ENCODE measurements around the gene CNST.
A peak's percentile ranks its signal among the peaks of the same experiment; 100 is the strongest.

CNST gene

GRCh38 chr1:246580497-246581370 lies 14.5 kb downstream of the CNST start:
- Histone ChIP-seq H3K79me2 (ENCODE audit: insufficient read depth, low read length) (peaks cover 94% of the 10 kb centered on the region), H3K27ac (ENCODE audit: low read depth, low read length) (peak overlapping the region; percentile 48; the same call in 1 of the 2 replicates), H3K4me2 (ENCODE audit: low read depth, low read length, poor library complexity, severe bottlenecking) (peak overlapping the region; percentile 44), H3K27me3 (ENCODE audit: low read length) (no peaks in the 10 kb centered on the region), H4K20me1 (ENCODE audit: low read depth, low read length) (peaks cover 8% of the 10 kb centered on the region; the same call in 1 of the 2 replicates), H3K36me3 (ENCODE audit: low read length) (no peaks in the 10 kb centered on the region), H3K9me3 (ENCODE audit: insufficient read depth, low read length) (no peaks in the 10 kb centered on the region), H2AFZ (ENCODE audit: low read depth, low read length, severe bottlenecking) (no peak overlapping the region), H3K9me2 (replicated peaks; ENCODE audit: insufficient read depth, low read length) (no peaks in the 10 kb centered on the region), H3K9ac (ENCODE audit: low read length) (no peak overlapping the region), H3K4me3 (ENCODE audit: insufficient read depth, low read length, poor library complexity, severe bottlenecking) (no peak overlapping the region), H3F3A (ENCODE audit: insufficient read depth) (0 out of 2 replicates have a peak, but pooled peaks cover 8% of the 10 kb centered on the region)
- TF ChIP-seq EZH2phosphoT487 (conservative IDR thresholded peaks at IDR 0.05; ENCODE audit: low read length) (no peak), CTCF (IDR thresholded peaks at IDR 0.05; ENCODE audit: insufficient read depth, low read length, poor library complexity, severe bottlenecking) (no peak)

- no peak overlapping the region for H3K9ac ChIP-seq (ENCODE audit: low read length)
- no peaks in the 10 kb centered on the region for H3K9me3 ChIP-seq (ENCODE audit: insufficient read depth, low read length)
- 0 out of 2 replicates have a peak, but pooled peaks cover 8% of the 10 kb centered on the region for H3F3A ChIP-seq (ENCODE audit: insufficient read depth)
- peaks cover 3% of the 10 kb centered on the region; the same call in 1 of the 2 replicates for H4K20me1 ChIP-seq (ENCODE audit: low read depth, low read length)
- no peak overlapping the region for H3K27ac ChIP-seq (ENCODE audit: low read depth, low read length)
- H3K9me2 ChIP-seq (replicated peaks; ENCODE audit: insufficient read depth, low read length) = no peaks in the 10 kb centered on the region
- TF ChIP-seq EZH2phosphoT487 (conservative IDR thresholded peaks at IDR 0.05; ENCODE audit: low read length) = no peak
- TF ChIP-seq CTCF (IDR thresholded peaks at IDR 0.05; ENCODE audit: insufficient read depth, low read length, poor library complexity, severe bottlenecking) = no peak
- H3K27me3 ChIP-seq (ENCODE audit: low read length) = no peaks in the 10 kb centered on the region
- no peaks in the 10 kb centered on the region for H3K36me3 ChIP-seq (ENCODE audit: low read length)
- no peak overlapping the region for H3K4me2 ChIP-seq (ENCODE audit: low read depth, low read length, poor library complexity, severe bottlenecking)
- H3K79me2 ChIP-seq (ENCODE audit: insufficient read depth, low read length) = peaks cover 86% of the 10 kb centered on the region
- H2AFZ ChIP-seq (ENCODE audit: low read depth, low read length, severe bottlenecking) = no peak overlapping the region
- H3K4me3 ChIP-seq (ENCODE audit: insufficient read depth, low read length, poor library complexity, severe bottlenecking) = no peak overlapping the region
Measured at GRCh38 chr1:246582301-246583055, 16.2 kb downstream of the CNST start.

- Histone ChIP-seq H2AFZ (ENCODE audit: low read depth, low read length, severe bottlenecking) (no peak overlapping the region), H3K36me3 (ENCODE audit: low read length) (no peaks in the 10 kb centered on the region), H3K9me3 (ENCODE audit: insufficient read depth, low read length) (no peaks in the 10 kb centered on the region), H3K4me3 (ENCODE audit: insufficient read depth, low read length, poor library complexity, severe bottlenecking) (no peak overlapping the region), H3K79me2 (ENCODE audit: insufficient read depth, low read length) (peaks cover 85% of the 10 kb centered on the region), H3K27me3 (ENCODE audit: low read length) (no peaks in the 10 kb centered on the region), H3K9me2 (replicated peaks; ENCODE audit: insufficient read depth, low read length) (no peaks in the 10 kb centered on the region), H4K20me1 (ENCODE audit: low read depth, low read length) (peaks cover 3% of the 10 kb centered on the region; the same call in 1 of the 2 replicates), H3K9ac (ENCODE audit: low read length) (no peak overlapping the region), H3K27ac (ENCODE audit: low read depth, low read length) (no peak overlapping the region), H3F3A (ENCODE audit: insufficient read depth) (peaks cover 8% of the 10 kb centered on the region; the same call in 1 of the 2 replicates), H3K4me2 (ENCODE audit: low read depth, low read length, poor library complexity, severe bottlenecking) (no peak overlapping the region)
- TF ChIP-seq EZH2phosphoT487 (conservative IDR thresholded peaks at IDR 0.05; ENCODE audit: low read length) = no peak
Measured at GRCh38 chr1:246583056-246583440, 16.8 kb downstream of the CNST start.

Data from SU-DHL-6 (cell line).